Measurements from ENCODE around the gene ADGRV1. TPM values are rescaled to one million over a fixed set of nuclear protein-coding genes. Genes with fewer than 3 reads are reported as not detected.

Gene ADGRV1
- total RNA-seq, 4 donors from 2014 or later, result 0.25 to 0.60 (median 0.56) TPM; not detected in 1

DNA sequence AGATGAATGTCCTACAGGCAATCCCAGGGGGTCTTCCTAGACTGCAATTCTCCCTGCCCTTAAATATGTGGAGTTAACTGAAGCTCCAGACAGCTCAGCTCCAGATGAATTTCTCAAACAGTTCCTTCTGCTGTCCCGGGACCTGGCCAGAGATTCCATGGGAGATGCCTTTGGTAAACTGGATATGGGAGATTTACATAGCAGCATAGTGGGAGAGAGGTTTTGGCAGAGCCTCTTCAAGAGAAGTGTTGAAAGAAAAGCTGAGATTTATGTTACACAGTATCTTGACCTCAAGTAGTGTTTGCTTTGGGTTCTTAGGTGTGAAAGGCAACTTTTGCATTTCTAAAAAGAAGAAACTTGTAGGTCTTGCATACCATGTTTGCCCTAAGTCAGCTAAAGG, 459.6 kb downstream of the ADGRV1 start:
- no peak for ATAC-seq (ENCODE audit: low FRiP score)
- no peak for DNase-seq (ENCODE audit: low spot score)
- TF ChIP-seq, protein P1, sequence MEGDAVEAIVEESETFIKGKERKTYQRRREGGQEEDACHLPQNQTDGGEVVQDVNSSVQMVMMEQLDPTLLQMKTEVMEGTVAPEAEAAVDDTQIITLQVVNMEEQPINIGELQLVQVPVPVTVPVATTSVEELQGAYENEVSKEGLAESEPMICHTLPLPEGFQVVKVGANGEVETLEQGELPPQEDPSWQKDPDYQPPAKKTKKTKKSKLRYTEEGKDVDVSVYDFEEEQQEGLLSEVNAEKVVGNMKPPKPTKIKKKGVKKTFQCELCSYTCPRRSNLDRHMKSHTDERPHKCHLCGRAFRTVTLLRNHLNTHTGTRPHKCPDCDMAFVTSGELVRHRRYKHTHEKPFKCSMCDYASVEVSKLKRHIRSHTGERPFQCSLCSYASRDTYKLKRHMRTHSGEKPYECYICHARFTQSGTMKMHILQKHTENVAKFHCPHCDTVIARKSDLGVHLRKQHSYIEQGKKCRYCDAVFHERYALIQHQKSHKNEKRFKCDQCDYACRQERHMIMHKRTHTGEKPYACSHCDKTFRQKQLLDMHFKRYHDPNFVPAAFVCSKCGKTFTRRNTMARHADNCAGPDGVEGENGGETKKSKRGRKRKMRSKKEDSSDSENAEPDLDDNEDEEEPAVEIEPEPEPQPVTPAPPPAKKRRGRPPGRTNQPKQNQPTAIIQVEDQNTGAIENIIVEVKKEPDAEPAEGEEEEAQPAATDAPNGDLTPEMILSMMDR (IDR thresholded peaks at IDR 0.05), result no peak

- DNase-seq (ENCODE audit: low spot score), result no peak
- ATAC-seq (ENCODE audit: low FRiP score), result no peak
- TF ChIP-seq, protein P1 (IDR thresholded peaks at IDR 0.05), result no peak
Measured at GRCh38 chr5:91018712-91019371, 460.2 kb downstream of the ADGRV1 start.

DNA sequence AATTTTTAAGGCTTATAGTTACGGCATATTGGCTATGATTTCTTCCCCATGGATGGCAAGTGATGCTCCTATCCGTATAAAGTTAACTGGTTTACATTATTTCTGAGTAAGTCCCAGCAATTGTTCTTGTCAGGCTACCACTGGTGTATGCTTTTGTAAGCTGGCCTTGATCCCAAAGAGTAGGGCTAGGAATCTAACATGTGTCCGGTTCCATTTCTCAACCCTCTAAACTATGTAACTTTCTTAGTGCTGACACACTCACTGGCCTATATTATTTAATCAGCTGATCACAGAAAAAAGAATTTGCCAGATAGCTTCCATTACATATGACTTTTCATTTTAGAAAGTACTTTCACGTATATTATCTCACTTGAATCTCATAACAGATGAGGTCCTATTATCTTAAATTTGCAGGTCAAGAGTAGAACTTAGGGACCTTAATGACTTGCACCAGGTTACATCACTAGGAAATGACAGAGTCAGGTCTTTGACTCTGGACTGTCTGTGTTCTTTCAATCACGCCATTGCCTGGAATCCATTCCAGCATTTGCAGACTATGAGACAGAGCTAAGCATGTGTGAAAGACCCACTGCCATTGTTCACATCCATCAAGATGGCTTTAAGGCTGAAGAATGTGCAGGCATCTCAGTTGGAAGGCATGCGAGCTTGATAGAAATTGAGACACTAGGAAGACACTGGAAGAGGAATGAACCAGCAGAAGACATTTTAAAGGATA, 461.6 kb downstream of the ADGRV1 start:
- DNase-seq (ENCODE audit: low spot score) (no peak), ATAC-seq (ENCODE audit: low FRiP score) (no peak)
- TF ChIP-seq, protein P1 (IDR thresholded peaks at IDR 0.05), result no peak

GRCh38 chr5:91022518-91022917, 463.9 kb downstream of the ADGRV1 start:
- no peak for DNase-seq (ENCODE audit: low spot score)
- no peak for ATAC-seq (ENCODE audit: low FRiP score)
- TF ChIP-seq, protein P1 (IDR thresholded peaks at IDR 0.05), result no peak

GRCh38 chr5:91024206-91024605, 465.6 kb downstream of the ADGRV1 start:
- no peak for DNase-seq (ENCODE audit: low spot score)
- TF ChIP-seq, protein P1 (IDR thresholded peaks at IDR 0.05), result no peak

DNA sequence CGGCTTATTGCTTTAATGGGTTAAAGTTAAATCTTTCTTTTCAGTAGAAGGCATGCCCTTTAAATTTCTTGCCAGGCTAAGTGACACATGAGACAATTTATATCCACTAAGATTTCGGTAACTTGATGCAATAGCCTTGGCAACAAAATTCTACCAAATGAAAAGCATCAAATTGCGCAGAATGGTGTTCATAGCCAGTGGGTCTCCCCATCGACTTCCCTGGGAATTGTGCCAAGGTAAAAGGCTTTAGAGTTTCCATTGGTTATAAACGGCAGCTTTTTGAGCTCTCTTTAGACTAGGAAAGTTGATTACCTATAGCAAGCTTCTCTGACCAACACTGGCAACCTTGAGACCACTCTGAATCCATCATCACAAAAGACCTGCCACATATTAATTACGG, 466.1 kb downstream of the ADGRV1 start:
- ATAC-seq (ENCODE audit: low FRiP score) (no peak), DNase-seq (ENCODE audit: low spot score) (no peak)
- TF ChIP-seq, protein P1 (IDR thresholded peaks at IDR 0.05), result no peak

More at GRCh38 chr5:91024206-91024605, 465.6 kb downstream of the ADGRV1 start:
- no peak for ATAC-seq (ENCODE audit: low FRiP score)

DNA sequence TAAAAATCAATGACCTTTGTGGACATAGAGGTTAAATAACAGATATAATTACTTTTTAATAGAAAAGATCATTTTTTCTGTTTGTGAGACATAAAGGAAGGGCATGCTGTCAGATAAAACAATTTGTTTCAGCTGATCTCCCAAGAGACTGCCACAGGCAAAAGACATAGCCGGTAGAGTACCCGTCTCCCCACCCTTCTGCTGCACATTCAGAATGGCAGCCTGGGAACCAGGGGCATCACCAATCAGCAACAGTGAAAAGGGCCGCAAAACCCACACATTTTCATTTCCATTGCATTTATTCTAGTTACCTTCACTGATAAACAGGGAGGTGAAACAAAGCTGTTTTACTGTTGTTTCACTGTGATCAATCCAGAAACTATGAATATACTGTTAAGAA, 466.9 kb downstream of the ADGRV1 start:
- ATAC-seq (ENCODE audit: low FRiP score), result no peak
- TF ChIP-seq, protein P1 (IDR thresholded peaks at IDR 0.05), result no peak
- no peak for DNase-seq (ENCODE audit: low spot score)

Measured in omental fat pad (tissue), 4 donors.